ENCODE data around the gene VWA3B. TPM values are rescaled to one million over a fixed set of nuclear protein-coding genes. Genes with fewer than 3 reads are reported as not detected.

The VWA3B gene
- total and polyA plus RNA-seq, 2 of the 4 experiments (the other 2 are of a cell fraction), result not detected

DNA sequence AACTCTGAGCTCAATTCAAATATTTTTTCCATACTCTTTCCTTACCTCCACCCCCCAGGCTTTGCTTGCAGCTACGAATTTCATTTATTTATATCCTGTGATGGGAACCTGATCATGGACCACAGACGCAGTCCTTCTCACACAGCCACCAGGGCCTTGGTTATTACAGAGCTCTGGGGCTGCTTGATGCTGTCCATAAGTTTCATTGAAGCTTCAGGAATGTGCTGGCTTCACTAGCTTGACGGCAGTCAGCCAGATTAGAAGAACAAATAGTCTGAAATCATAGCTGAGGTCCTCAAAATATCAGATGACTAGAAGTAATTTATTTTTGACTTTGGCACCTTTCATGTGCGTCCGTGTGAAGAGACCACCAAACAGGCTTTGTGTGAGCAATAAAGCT is 104.9 kb downstream of the VWA3B start:
- BruUV-seq (replicated peaks), result no TSS peak
- dilution Hi-C loops (cut with HindIII; ENCODE audit: low sequenced_read_pairs, unreplicated experiment), result no loop called here
- H4K5ac ChIP-seq (ENCODE audit: low read depth, low read length), result no peak overlapping the region
- H2BK5ac ChIP-seq (ENCODE audit: low read depth, low read length, poor library complexity, severe bottlenecking), result no peak overlapping the region
- H4K20me1 ChIP-seq (ENCODE audit: insufficient read depth, low read length), result no peaks in the 10 kb centered on the region
- DNase-seq (no peak), ATAC-seq (ENCODE audit: low read depth) (no peak)
- CTCF ChIA-PET, result no interaction called here
- H3K4me2 ChIP-seq (ENCODE audit: low read depth, low read length), result no peak overlapping the region
- WGBS, 2 experiments (ENCODE audit: extremely low coverage in 2 of 2, insufficient read length in 1 of 2), result 17% methylated on average over 2 of the region's 5 CpGs; no CpG with 5 or more reads in 1 of the 2 experiments
- in situ Hi-C loops (cut with MboI; ENCODE audit: low sequenced_read_pairs), result no loop called here
- H3K56ac ChIP-seq (ENCODE audit: extremely low read depth, insufficient read depth, low read length), result no peak overlapping the region
- no peaks in the 10 kb centered on the region for H3K9me1 ChIP-seq (ENCODE audit: insufficient read depth, low read length)
- H3K9ac ChIP-seq (ENCODE audit: low read depth, low read length), result no peak overlapping the region
- no peak overlapping the region for H3K23ac ChIP-seq (ENCODE audit: low read depth, low read length)
- H2BK15ac ChIP-seq (ENCODE audit: low read depth, low read length), result no peak overlapping the region
- no peaks in the 10 kb centered on the region for H3K36me3 ChIP-seq (ENCODE audit: control insufficient read depth, insufficient read depth, low read length)
- H2BK120ac ChIP-seq (ENCODE audit: low read depth, low read length), result no peak overlapping the region
- H3K27ac ChIP-seq (ENCODE audit: insufficient read depth, low read length), result no peak overlapping the region
- intact Hi-C loops (cut with micrococcal nuclease), result no loop called here
- H2AK9ac ChIP-seq (replicated peaks; ENCODE audit: low read depth, low read length, poor library complexity), result no peak overlapping the region
- no peaks in the 10 kb centered on the region for H3K9me3 ChIP-seq (ENCODE audit: control insufficient read depth, insufficient read depth, low read length)
- H3K27me3 ChIP-seq (ENCODE audit: control insufficient read depth, insufficient read depth, low read length), result peaks cover 6% of the 10 kb centered on the region
- no peak overlapping the region for H4K8ac ChIP-seq (ENCODE audit: low read depth in 2 of 2, low read length in 2 of 2)
- H3K79me1 ChIP-seq (ENCODE audit: low read depth in 1 of 2, low read length in 2 of 2), result no peaks in the 10 kb centered on the region
- H3K4me3 ChIP-seq (ENCODE audit: insufficient read depth, low read depth, low read length), result no peak overlapping the region
- H3K18ac ChIP-seq (ENCODE audit: low read depth, low read length), result no peak overlapping the region
- no peak overlapping the region for H2BK20ac ChIP-seq (ENCODE audit: low read depth, low read length)
- no peak overlapping the region for H3K4ac ChIP-seq (ENCODE audit: low read depth, low read length)
- H2AK5ac ChIP-seq (ENCODE audit: low read depth, low read length), result no peak overlapping the region
- no peak overlapping the region for H4K91ac ChIP-seq (ENCODE audit: insufficient read depth, low read depth, low read length)
- TF ChIP-seq MAFK (IDR thresholded peaks at IDR 0.05; ENCODE audit: low read depth, low read length) (no peak), CHD1 (IDR thresholded peaks at IDR 0.05; ENCODE audit: low read depth, low read length) (no peak), BHLHE40 (IDR thresholded peaks at IDR 0.05; ENCODE audit: low read depth, low read length) (no peak)
- H2AFZ ChIP-seq (replicated peaks; ENCODE audit: low read length, poor library complexity), result no peak overlapping the region
- H3K4me1 ChIP-seq (ENCODE audit: control insufficient read depth, insufficient read depth, low read length), result no peaks in the 10 kb centered on the region
- POLR2A ChIA-PET (ENCODE audit: unreplicated experiment), result no interaction called here
- no peak overlapping the region for H3K14ac ChIP-seq (replicated peaks; ENCODE audit: low read depth, low read length)

Measured in IMR-90 (cell line).